Measurements from ENCODE around the gene LBX1. TPM values are rescaled to one million over a fixed set of nuclear protein-coding genes. Genes with fewer than 3 reads are reported as not detected.

LBX1 gene
- total RNA-seq, 2 experiments from 2014 or later: not detected

DNA sequence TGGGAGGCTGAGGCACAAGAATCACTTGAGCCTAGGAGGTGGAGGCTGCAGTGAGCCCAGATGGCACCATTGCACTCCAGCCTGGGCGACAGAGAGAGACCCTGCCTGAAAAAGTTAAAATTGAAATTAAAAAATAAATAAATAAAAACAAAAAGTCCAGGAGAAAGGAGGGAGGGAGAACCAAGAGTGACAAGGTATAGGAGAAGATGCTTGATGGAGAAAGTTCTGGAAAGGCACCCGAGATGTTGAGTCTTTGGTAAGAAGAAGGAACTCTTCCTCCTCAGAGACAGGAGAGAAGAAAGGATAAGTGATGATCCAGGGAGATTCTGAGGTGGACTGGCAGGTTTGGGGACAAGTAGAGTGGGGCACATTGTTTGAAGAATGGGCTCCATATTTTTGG, 17.4 kb upstream of the LBX1 start:
- CTCF ChIA-PET (ENCODE audit: unreplicated experiment): no interaction called here
- Histone ChIP-seq H4K20me1 (ENCODE audit: insufficient read depth, low read length) (no peaks in the 10 kb centered on the region), H3K4me2 (ENCODE audit: low read length) (no peak overlapping the region), H3K9me2 (ENCODE audit: insufficient read depth, low read length) (no peaks in the 10 kb centered on the region), H2AFZ (ENCODE audit: low read length) (no peak overlapping the region), H3K27ac (ENCODE audit: low read depth, low read length, poor library complexity, severe bottlenecking) (no peak overlapping the region), H3K9me3 (ENCODE audit: low read length) (no peaks in the 10 kb centered on the region), H3K4me1 (ENCODE audit: insufficient read depth, low read length, poor library complexity, severe bottlenecking) (no peaks in the 10 kb centered on the region), H3K79me2 (ENCODE audit: insufficient read depth, low read depth, low read length) (no peaks in the 10 kb centered on the region), H3K4me3 (ENCODE audit: low read depth, low read length, poor library complexity, severe bottlenecking) (no peak overlapping the region), H3K36me3 (ENCODE audit: insufficient read depth, low read length) (no peaks in the 10 kb centered on the region)
- no peak for DNase-seq (ENCODE audit: low spot score)
- intact Hi-C loops (cut with micrococcal nuclease; ENCODE audit: unreplicated experiment): no loop called here
- TF ChIP-seq, protein P1, sequence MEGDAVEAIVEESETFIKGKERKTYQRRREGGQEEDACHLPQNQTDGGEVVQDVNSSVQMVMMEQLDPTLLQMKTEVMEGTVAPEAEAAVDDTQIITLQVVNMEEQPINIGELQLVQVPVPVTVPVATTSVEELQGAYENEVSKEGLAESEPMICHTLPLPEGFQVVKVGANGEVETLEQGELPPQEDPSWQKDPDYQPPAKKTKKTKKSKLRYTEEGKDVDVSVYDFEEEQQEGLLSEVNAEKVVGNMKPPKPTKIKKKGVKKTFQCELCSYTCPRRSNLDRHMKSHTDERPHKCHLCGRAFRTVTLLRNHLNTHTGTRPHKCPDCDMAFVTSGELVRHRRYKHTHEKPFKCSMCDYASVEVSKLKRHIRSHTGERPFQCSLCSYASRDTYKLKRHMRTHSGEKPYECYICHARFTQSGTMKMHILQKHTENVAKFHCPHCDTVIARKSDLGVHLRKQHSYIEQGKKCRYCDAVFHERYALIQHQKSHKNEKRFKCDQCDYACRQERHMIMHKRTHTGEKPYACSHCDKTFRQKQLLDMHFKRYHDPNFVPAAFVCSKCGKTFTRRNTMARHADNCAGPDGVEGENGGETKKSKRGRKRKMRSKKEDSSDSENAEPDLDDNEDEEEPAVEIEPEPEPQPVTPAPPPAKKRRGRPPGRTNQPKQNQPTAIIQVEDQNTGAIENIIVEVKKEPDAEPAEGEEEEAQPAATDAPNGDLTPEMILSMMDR (conservative IDR thresholded peaks at IDR 0.05; ENCODE audit: low read length): no peak
- no peak for TF ChIP-seq EZH2phosphoT487 (IDR thresholded peaks at IDR 0.05; ENCODE audit: borderline replicate concordance, low read depth, low read length)
- POLR2A ChIA-PET: no interaction called here
- BruUV-seq (replicated peaks): no TSS peak

DNA sequence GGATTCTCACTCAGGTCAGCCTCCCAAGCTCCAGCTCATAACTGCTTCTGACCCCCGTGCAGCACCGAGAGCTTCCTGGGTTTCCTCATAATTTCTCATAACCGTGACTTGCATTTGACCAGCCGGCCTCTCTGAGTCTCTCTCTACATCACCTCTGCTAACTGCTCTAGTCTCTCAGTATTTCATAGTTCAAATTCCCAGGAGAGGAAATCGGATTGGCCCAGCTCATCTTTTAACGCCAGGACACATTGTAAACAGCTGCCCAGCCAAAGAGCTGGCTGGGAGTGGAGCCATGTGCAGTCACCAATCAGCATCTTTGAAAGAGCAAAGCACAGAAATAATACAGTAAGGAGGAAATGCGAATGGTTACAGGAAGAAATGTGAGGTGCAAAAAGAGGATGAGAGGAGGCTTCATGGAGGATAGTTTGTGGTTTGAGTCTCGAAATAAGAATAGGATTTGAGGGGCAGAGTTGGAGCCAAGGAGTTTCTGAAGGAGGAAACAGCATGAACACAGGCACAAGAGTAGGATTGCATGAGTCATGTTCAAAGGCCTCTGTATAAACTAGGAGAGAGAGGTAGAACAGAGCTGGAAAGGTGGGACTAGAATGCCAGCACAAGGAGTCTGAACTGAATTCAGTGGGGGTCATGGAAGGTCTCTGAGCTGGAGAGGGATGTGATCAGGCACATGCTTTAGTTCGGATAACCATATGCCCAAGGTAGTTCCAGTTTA, 15.2 kb upstream of the LBX1 start:
- Histone ChIP-seq H3K79me2 (ENCODE audit: insufficient read depth, low read depth, low read length) (no peaks in the 10 kb centered on the region), H3K27ac (ENCODE audit: low read depth, low read length, poor library complexity, severe bottlenecking) (no peak overlapping the region), H4K20me1 (ENCODE audit: insufficient read depth, low read length) (no peaks in the 10 kb centered on the region), H3K36me3 (ENCODE audit: insufficient read depth, low read length) (no peaks in the 10 kb centered on the region), H3K4me1 (ENCODE audit: insufficient read depth, low read length, poor library complexity, severe bottlenecking) (no peaks in the 10 kb centered on the region), H2AFZ (ENCODE audit: low read length) (no peak overlapping the region), H3K9me3 (ENCODE audit: low read length) (no peaks in the 10 kb centered on the region), H3K9me2 (ENCODE audit: insufficient read depth, low read length) (no peaks in the 10 kb centered on the region), H3K4me3 (ENCODE audit: low read depth, low read length, poor library complexity, severe bottlenecking) (no peak overlapping the region), H3K4me2 (ENCODE audit: low read length) (no peak overlapping the region)
- intact Hi-C loops (cut with micrococcal nuclease; ENCODE audit: unreplicated experiment): no loop called here
- ChIA-PET POLR2A (no interaction called here), CTCF (ENCODE audit: unreplicated experiment) (no interaction called here)
- no TSS peak for BruUV-seq (replicated peaks)
- TF ChIP-seq EZH2phosphoT487 (IDR thresholded peaks at IDR 0.05; ENCODE audit: borderline replicate concordance, low read depth, low read length): no peak
- TF ChIP-seq, protein P1 (conservative IDR thresholded peaks at IDR 0.05; ENCODE audit: low read length): no peak
- DNase-seq (ENCODE audit: low spot score): no peak

DNA sequence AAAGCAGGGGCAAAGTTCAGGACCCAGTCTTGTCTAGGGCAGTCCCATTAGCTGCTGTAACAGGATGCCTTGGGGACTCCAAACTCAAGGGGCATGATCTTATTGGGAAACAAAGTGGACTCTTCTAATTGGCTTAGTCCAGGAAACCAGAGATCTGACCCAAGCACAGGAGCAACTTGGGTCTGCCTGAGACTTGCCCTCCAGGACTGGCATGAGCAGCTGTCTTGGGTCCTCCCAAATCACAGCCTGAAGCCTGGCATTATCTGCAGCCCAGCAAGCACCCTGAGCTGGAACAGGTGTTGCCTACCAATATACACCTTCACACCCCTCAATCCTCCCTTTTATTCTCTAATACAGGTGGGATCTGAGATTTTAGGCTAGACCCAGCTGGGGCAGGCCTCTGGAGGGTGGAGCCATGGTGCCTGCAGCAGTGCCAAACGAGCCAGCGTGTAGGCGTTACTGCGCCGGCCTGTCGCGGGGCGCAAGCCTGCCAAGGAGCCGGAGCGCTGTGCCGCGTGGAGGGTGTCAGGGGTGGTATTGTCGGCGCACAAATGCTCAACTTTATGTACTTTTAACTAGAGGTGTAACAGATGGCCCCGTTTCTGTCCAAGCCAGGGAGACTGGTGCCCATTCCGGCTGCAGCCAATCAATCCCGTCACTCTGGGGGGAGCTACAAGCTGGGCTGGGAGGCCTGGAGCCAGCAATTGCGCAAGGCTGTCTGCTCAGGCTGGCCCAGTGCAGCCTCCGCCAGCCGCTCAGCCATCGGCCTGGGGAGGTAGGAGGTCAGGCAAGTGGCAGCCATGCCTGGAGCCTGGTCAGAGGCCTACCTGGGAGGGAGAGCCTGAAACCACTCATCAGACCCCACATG, 12.8 kb upstream of the LBX1 start:
- CTCF ChIA-PET (ENCODE audit: unreplicated experiment): no interaction called here
- TF ChIP-seq, protein P1 (conservative IDR thresholded peaks at IDR 0.05; ENCODE audit: low read length): no peak
- TF ChIP-seq EZH2phosphoT487 (IDR thresholded peaks at IDR 0.05; ENCODE audit: borderline replicate concordance, low read depth, low read length): no peak
- POLR2A ChIA-PET: no interaction called here
- Histone ChIP-seq H3K36me3 (ENCODE audit: insufficient read depth, low read length) (no peaks in the 10 kb centered on the region), H3K9me2 (ENCODE audit: insufficient read depth, low read length) (no peaks in the 10 kb centered on the region), H3K4me1 (ENCODE audit: insufficient read depth, low read length, poor library complexity, severe bottlenecking) (no peaks in the 10 kb centered on the region), H3K4me3 (ENCODE audit: low read depth, low read length, poor library complexity, severe bottlenecking) (no peak overlapping the region), H4K20me1 (ENCODE audit: insufficient read depth, low read length) (no peaks in the 10 kb centered on the region), H3K27ac (ENCODE audit: low read depth, low read length, poor library complexity, severe bottlenecking) (no peak overlapping the region), H2AFZ (ENCODE audit: low read length) (no peak overlapping the region), H3K4me2 (ENCODE audit: low read length) (no peak overlapping the region), H3K79me2 (ENCODE audit: insufficient read depth, low read depth, low read length) (no peaks in the 10 kb centered on the region), H3K9me3 (ENCODE audit: low read length) (no peaks in the 10 kb centered on the region)
- intact Hi-C loops (cut with micrococcal nuclease; ENCODE audit: unreplicated experiment): no loop called here
- no TSS peak for BruUV-seq (replicated peaks)
- DNase-seq (ENCODE audit: low spot score): no peak

All from OCI-LY7 (cell line).